ENCODE data around the gene PAWR.

- TF ChIP-seq CTCF (IDR thresholded peaks at IDR 0.05): no peak
- no peak for TF ChIP-seq POLR2A (IDR thresholded peaks at IDR 0.05)
These were observed 8.2 kb downstream of the PAWR start for GRCh38 chr12:79682593-79682992.

All from right lobe of liver (tissue), 4 donors.